Stomach (tissue), 9 donors: ENCODE measurements around the gene TP53AIP1. TPM values are rescaled to one million over a fixed set of nuclear protein-coding genes. Genes with fewer than 3 reads are reported as not detected.
A peak's percentile ranks its signal among the peaks of the same experiment; 100 is the strongest.

Experiments
- DNase-seq, 2 donors: peaks; one replicate each; pipeline versions ENCODE4 v3.0.0 to v3.0.0-alpha.2; 2013 to 2019
- H3K27ac ChIP-seq, 5 donors: fragments of 200-600 bp in 4 of 5; sonication (generic) in 4 of 5; one replicate each; pipeline ENCODE4 v1.5.1; 2013 to 2019; ENCODE audit warnings: mild to moderate bottlenecking in 1 of 5, moderate library complexity in 1 of 5
- H3K27me3 ChIP-seq, 3 donors: fragments of 200-600 bp; sonication (generic); one replicate each; pipeline ENCODE4 v1.5.1; 2017 to 2019; ENCODE audit warnings: mixed run types in 1 of 3
- H3K36me3 ChIP-seq, 4 donors: fragments of 200-600 bp; sonication (generic); 1 replicate in 3 of 4; 2 replicates in 1 of 4; pipeline ENCODE4 v1.5.1; 2016 to 2019
- H3K4me1 ChIP-seq, 4 donors: fragments of 200-600 bp; sonication (generic); one replicate each; pipeline ENCODE4 v1.5.1; 2016 to 2019
- H3K4me3 ChIP-seq, 4 donors: fragments of 200-600 bp; sonication (generic) in 3 of 4; one replicate each; pipeline ENCODE4 v1.5.1; 2016 to 2019; ENCODE audit warnings: mild to moderate bottlenecking in 1 of 4
- H3K9me3 ChIP-seq, 4 donors: fragments of 200-600 bp; sonication (generic); one replicate each; pipeline ENCODE4 v1.5.1; 2016 to 2019
- EP300 ChIP-seq: sonication (generic); formaldehyde crosslinking; IDR thresholded peaks from one replicate; pipeline ENCODE4 v1.6.1; 2017; ENCODE audit warnings: antibody characterized with exemption
- POLR2A ChIP-seq, 4 donors: fragments of 450-650 bp; IDR thresholded peaks; one replicate each; pipeline ENCODE4 v1.6.1; 2016; ENCODE audit warnings: antibody characterized with exemption in 4 of 4, control low read depth in 2 of 4, mild to moderate bottlenecking in 1 of 4, moderate library complexity in 1 of 4
- POLR2AphosphoS5 ChIP-seq, 3 donors: sonication (generic); formaldehyde crosslinking; IDR thresholded peaks; one replicate each; pipeline ENCODE4 v1.6.1; 2016; ENCODE audit warnings: antibody characterized with exemption in 3 of 3
- WGBS, 5 donors: extraction: QIAGEN DNeasy Blood & Tissue Kit in 3 of 5; methylation state at CpG; one replicate each; pipeline versions ENCODE4 v1.1.5 to v1.1.7; 2013 to 2018; 5-methylcytosine and 5-hydroxymethylcytosine counted together
- intact Hi-C: fragments of 100-400 bp; cut with DNase I; formaldehyde crosslinking; loops from one replicate; pipeline ENCODE4 v1.15.1; 2023; ENCODE audit warnings: low total_unique reads
- polyA plus RNA-seq, 3 donors: library from polyadenylated mRNA; stranded (reverse); fragments of 200-250 nt; gene quantifications; one replicate each; pipeline ENCODE4 v1.2.3, GENCODE V29; 2013
- total RNA-seq, 5 donors: library from RNA; depleted of rRNA; stranded (reverse); fragments of >200 nt; gene quantifications; one replicate each; pipeline versions ENCODE4 v1.1.0 to v1.2.3, GENCODE V29; 2014 to 2016
- TF ChIP-seq, protein P1 (sequence below), 7 experiments: fragments of 450-650 bp in 4 of 7; fragments of 200-600 bp in 3 of 7; sonication (generic) in 3 of 7; IDR thresholded peaks; one replicate each; pipeline ENCODE4 v1.5.1; 2016 to 2019; ENCODE audit warnings: antibody characterized with exemption in 7 of 7, control low read depth in 2 of 7, mild to moderate bottlenecking in 1 of 7
- donor health status: healthy with polysubstance abuse.
- donor health status: Bipolar disorder and iron deficiency.
- donor health status: healthy.

TP53AIP1 gene
- total and polyA plus RNA-seq, 8 donors = 22.4 TPM; not detected in 7

DNA sequence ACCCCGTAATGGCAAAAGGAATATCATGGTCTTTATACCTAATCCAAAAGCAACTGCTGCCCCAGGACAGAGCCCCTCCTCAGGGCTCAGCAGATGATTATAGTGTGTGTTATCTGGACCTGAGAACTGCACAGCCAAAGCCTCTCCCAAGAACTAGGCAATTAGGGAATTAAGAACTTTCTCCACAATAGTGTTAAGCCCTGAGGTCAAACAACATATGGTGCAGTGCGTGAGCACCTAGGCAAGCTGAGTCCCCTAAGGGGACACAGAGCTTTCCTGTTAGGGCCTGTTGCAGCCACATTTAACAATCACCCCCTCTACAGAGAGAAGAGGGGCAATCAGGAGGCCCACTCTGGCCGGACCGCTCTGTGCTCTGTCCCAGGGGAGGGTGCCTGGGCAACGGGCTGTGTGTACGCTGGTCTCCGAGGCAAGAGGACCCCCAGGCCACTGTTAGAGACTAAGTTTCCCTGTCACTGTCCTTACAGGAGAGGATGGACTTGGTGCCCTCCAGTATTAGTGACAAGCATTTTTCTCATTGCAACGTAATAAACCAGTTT is 52.9 kb downstream of the TP53AIP1 start:
- TF ChIP-seq POLR2AphosphoS5 (IDR thresholded peaks at IDR 0.05) (no peak), EP300 (no peak), POLR2A (IDR thresholded peaks at IDR 0.05) (no peak)
- no peaks in the 10 kb centered on the region for H3K9me3 ChIP-seq
- no peak overlapping the region for H3K27ac ChIP-seq
- 78 to 92% (median 86%) methylated on average over 7 to 8 of the region's 8 CpGs for WGBS, 5 donors
- H3K36me3 ChIP-seq = no peaks in the 10 kb centered on the region
- peak overlapping the region in 1 of 4 donors; percentile 62 for H3K4me3 ChIP-seq
- peaks cover 36 to 56% (median 42%) of the 10 kb centered on the region in 4 donors for H3K4me1 ChIP-seq
- intact Hi-C loops = no loop called here
- peaks cover 0 to 41% (median 12%) of the 10 kb centered on the region in 3 donors for H3K27me3 ChIP-seq
- no peak for DNase-seq

DNA sequence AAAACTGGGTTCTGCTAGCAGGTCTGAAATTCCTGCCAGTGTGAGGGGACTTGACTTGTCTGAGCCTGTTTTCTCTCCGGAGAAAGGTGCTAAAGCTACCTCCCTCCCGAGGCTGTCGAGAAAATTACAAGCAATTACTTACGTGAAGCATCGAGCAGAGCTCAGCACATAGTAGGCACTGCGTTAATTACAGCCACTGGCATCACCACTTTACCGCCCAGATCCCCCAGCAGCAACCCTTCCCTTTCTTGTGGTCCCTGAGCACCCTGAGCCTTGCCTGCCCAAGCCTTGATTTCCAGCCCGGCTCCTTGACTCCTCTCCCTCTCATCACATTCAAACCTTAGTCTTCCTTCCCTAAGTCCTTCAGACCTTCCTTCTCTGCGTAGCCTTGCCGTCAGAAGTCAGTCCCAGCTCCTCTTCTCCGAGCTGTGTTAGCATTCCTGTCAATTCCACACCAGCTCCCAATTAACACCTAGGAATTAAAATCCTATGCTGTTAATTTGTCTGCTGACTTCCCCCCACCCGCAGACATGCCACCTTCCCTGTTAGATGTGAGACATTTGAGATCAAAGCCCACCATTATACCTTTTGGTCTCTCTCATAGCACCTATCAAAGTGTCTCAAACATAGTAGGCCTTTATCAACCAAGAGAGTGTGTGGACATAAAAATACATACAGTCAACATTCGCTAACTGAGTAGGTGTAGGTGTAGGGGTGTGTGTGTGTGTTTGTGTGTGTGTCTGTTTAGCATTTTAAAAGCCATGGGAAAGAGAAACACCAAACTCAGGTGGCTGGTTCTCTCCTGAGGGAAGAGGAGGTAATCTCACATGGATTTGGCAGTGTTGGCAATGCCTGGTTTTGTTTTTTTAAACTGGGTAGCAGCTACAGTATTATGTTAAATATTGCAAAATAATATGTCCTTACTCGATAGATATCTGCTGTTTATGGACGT is 54.4 kb downstream of the TP53AIP1 start:
- H3K4me1 ChIP-seq = peaks cover 25 to 42% (median 32%) of the 10 kb centered on the region in 4 donors
- no peak overlapping the region for H3K4me3 ChIP-seq
- H3K36me3 ChIP-seq = no peaks in the 10 kb centered on the region
- 73 to 86% (median 78%) methylated on average over 15 of the region's 15 CpGs for WGBS, 5 donors
- TF ChIP-seq POLR2AphosphoS5 (IDR thresholded peaks at IDR 0.05) = no peak
- TF ChIP-seq, protein P1, sequence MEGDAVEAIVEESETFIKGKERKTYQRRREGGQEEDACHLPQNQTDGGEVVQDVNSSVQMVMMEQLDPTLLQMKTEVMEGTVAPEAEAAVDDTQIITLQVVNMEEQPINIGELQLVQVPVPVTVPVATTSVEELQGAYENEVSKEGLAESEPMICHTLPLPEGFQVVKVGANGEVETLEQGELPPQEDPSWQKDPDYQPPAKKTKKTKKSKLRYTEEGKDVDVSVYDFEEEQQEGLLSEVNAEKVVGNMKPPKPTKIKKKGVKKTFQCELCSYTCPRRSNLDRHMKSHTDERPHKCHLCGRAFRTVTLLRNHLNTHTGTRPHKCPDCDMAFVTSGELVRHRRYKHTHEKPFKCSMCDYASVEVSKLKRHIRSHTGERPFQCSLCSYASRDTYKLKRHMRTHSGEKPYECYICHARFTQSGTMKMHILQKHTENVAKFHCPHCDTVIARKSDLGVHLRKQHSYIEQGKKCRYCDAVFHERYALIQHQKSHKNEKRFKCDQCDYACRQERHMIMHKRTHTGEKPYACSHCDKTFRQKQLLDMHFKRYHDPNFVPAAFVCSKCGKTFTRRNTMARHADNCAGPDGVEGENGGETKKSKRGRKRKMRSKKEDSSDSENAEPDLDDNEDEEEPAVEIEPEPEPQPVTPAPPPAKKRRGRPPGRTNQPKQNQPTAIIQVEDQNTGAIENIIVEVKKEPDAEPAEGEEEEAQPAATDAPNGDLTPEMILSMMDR (IDR thresholded peaks at IDR 0.05) = no peak
- TF ChIP-seq POLR2A (IDR thresholded peaks at IDR 0.05) = no peak
- TF ChIP-seq EP300 = no peak
- DNase-seq = no peak
- H3K27me3 ChIP-seq = peaks cover 0 to 36% (median 12%) of the 10 kb centered on the region in 3 donors
- intact Hi-C loops = no loop called here
- no peak overlapping the region for H3K27ac ChIP-seq
- H3K9me3 ChIP-seq = no peaks in the 10 kb centered on the region

DNA sequence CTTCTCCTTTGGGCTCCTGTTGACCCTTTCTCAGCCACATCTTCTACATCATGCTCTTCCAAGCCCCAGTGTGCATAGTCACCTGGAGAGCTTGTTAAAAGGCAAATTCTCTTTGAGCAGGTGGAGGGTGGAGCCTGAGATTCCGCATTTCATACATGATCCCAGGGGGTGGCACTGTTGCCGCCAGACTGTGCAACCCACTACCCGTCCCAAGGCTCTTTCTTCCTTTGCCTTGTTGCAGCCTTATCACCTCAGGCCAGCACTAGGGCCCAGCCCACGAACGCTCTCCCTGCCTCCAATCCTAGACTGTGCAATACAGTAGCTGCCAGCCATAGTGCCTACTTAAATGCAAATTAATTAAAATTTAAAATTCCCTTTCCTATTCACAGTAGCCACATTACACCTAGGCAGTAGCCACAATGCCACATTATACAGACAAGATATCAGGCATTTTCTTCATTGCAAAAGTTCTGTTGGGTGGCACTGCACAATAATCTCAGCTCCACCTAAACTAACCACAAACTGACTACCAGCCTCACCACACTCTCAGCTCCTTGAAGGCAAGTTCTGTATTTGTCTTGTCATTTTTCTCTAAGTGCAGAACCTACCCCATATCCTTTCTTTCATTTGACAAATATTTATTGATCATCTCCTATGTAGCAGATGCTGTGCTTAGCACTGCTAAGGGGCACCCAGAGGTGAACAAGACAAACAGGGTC is 56.1 kb downstream of the TP53AIP1 start:
- no peak overlapping the region for H3K4me3 ChIP-seq
- 15 to 38% (median 22%) methylated on average over 5 of the region's 5 CpGs for WGBS, 5 donors
- intact Hi-C loops = no loop called here
- peaks cover 0 to 32% (median 12%) of the 10 kb centered on the region in 3 donors for H3K27me3 ChIP-seq
- no peaks in the 10 kb centered on the region for H3K9me3 ChIP-seq
- no peak for TF ChIP-seq EP300
- TF ChIP-seq POLR2A (IDR thresholded peaks at IDR 0.05) = no peak
- peak in 1 of 3 donors; percentile 5 for TF ChIP-seq POLR2AphosphoS5 (IDR thresholded peaks at IDR 0.05)
- TF ChIP-seq, protein P1 (IDR thresholded peaks at IDR 0.05) = peak in 3 of 7 experiments; percentile 25 to 41 (median 27)
- peak; percentile 71 to 72 for DNase-seq
- H3K36me3 ChIP-seq = no peaks in the 10 kb centered on the region
- H3K27ac ChIP-seq = no peak overlapping the region
- peaks cover 13 to 26% (median 17%) of the 10 kb centered on the region in 4 donors for H3K4me1 ChIP-seq

Other genes with a start within 250 kb of the TP53AIP1 start
- 10 to 100 TPM in 3 of 5 donors, 1 to 10 TPM in 1, under 1 TPM in 1; 0.87 to 39.7 (median 13.0) TPM for gene FLI1, start 248.8 kb downstream of the TP53AIP1 start, total RNA-seq
- 1 to 10 TPM; 2.4 to 4.0 (median 3.6) TPM for gene FLI1, start 248.8 kb downstream of the TP53AIP1 start, polyA plus RNA-seq
- gene KCNJ1, start 75.6 kb downstream of the TP53AIP1 start, total RNA-seq = not detected
- under 1 TPM in 1 of 3 donors, not detected in 2; 0.10 TPM for gene KCNJ1, start 75.6 kb downstream of the TP53AIP1 start, polyA plus RNA-seq
- gene KCNJ5, start 51.5 kb downstream of the TP53AIP1 start, total RNA-seq = 1 to 10 TPM in 1 of 5 donors, under 1 TPM in 2, not detected in 2; 0.58 to 1.9 (median 0.73) TPM
- gene KCNJ5, start 51.5 kb downstream of the TP53AIP1 start, polyA plus RNA-seq = 1 to 10 TPM in 1 of 3 donors, under 1 TPM in 2; 0.25 to 1.3 (median 0.92) TPM
- gene ARHGAP32, start 249.5 kb upstream of the TP53AIP1 start, total RNA-seq = 10 to 100 TPM; 30.0 to 70.1 (median 45.5) TPM
- 1 to 10 TPM; 2.9 to 4.6 (median 4.3) TPM for gene ARHGAP32, start 249.5 kb upstream of the TP53AIP1 start, polyA plus RNA-seq